ENCODE results near the gene LDHD.
"Not testable (repeated sequence)": the region's sequence is repeated elsewhere in the genome, so short reads cannot be mapped to it uniquely, and the experiment has no call there.

Gene LDHD

GRCh38 chr16:75116081-75116910, at the start of gene LDHD:
Gene LDHD, minus strand, starts transcription at chr16:75116780. Its CDS starts 60 bp downstream, at chr16:75116720.
- peak; percentile 37 to 67 for DNase-seq
- TF ChIP-seq GATA1 (IDR thresholded peaks at IDR 0.05; ENCODE audit: low read depth, low read length) (no peak), POLR2A (IDR thresholded peaks at IDR 0.05; ENCODE audit: low read length) (peak; percentile 52)

- TF ChIP-seq POLR2A (IDR thresholded peaks at IDR 0.05; ENCODE audit: low read length), result no peak
- no peak for TF ChIP-seq GATA1 (IDR thresholded peaks at IDR 0.05; ENCODE audit: low read depth, low read length)
- DNase-seq, result no peak
Measured at GRCh38 chr16:75160386-75160785, 43.8 kb upstream of the LDHD start.

- no peak for TF ChIP-seq GATA1 (IDR thresholded peaks at IDR 0.05; ENCODE audit: low read depth, low read length)
- TF ChIP-seq POLR2A (IDR thresholded peaks at IDR 0.05; ENCODE audit: low read length), result no peak
- DNase-seq, result no peak
Measured at GRCh38 chr16:75152635-75153034, 36.1 kb upstream of the LDHD start.

GRCh38 chr16:75151798-75152197, 35.2 kb upstream of the LDHD start:
- no peak for DNase-seq
- TF ChIP-seq GATA1 (IDR thresholded peaks at IDR 0.05; ENCODE audit: low read depth, low read length) (no peak), POLR2A (IDR thresholded peaks at IDR 0.05; ENCODE audit: low read length) (no peak)

GRCh38 chr16:75148311-75149195, 32.0 kb upstream of the LDHD start, which contains the start of gene ZFP1:
Gene ZFP1, plus strand, starts transcription at chr16:75148524. Its CDS starts 4,428 bp downstream, at chr16:75152952.
- TF ChIP-seq GATA1 (IDR thresholded peaks at IDR 0.05; ENCODE audit: low read depth, low read length), result no peak
- peak; percentile 60 for TF ChIP-seq POLR2A (IDR thresholded peaks at IDR 0.05; ENCODE audit: low read length)
- DNase-seq, result peak; percentile 95 to 96

GRCh38 chr16:75147968-75148310, 31.4 kb upstream of the LDHD start:
- DNase-seq, result no peak
- TF ChIP-seq GATA1 (IDR thresholded peaks at IDR 0.05; ENCODE audit: low read depth, low read length) (no peak), POLR2A (IDR thresholded peaks at IDR 0.05; ENCODE audit: low read length) (no peak)

GRCh38 chr16:75143941-75144340, 27.4 kb upstream of the LDHD start:
- no peak for DNase-seq
- no peak for TF ChIP-seq GATA1 (IDR thresholded peaks at IDR 0.05; ENCODE audit: low read depth, low read length)
- no peak for TF ChIP-seq POLR2A (IDR thresholded peaks at IDR 0.05; ENCODE audit: low read length)

GRCh38 chr16:75139498-75139897, 22.9 kb upstream of the LDHD start:
- no peak for TF ChIP-seq POLR2A (IDR thresholded peaks at IDR 0.05; ENCODE audit: low read length)
- no peak for DNase-seq

- no peak for DNase-seq
- TF ChIP-seq GATA1 (IDR thresholded peaks at IDR 0.05; ENCODE audit: low read depth, low read length) (no peak), POLR2A (IDR thresholded peaks at IDR 0.05; ENCODE audit: low read length) (no peak)
Measured at GRCh38 chr16:75138636-75139035, 22.1 kb upstream of the LDHD start.

- no peak for DNase-seq
- TF ChIP-seq POLR2A (IDR thresholded peaks at IDR 0.05; ENCODE audit: low read length) (no peak), GATA1 (IDR thresholded peaks at IDR 0.05; ENCODE audit: low read depth, low read length) (no peak)
Measured at GRCh38 chr16:75138233-75138632, 21.7 kb upstream of the LDHD start.

GRCh38 chr16:75131081-75131480, 14.5 kb upstream of the LDHD start:
- TF ChIP-seq POLR2A (IDR thresholded peaks at IDR 0.05; ENCODE audit: low read length) (no peak), GATA1 (IDR thresholded peaks at IDR 0.05; ENCODE audit: low read depth, low read length) (no peak)
- no peak for DNase-seq

- peak; percentile 7 to 10 for DNase-seq
- TF ChIP-seq POLR2A (IDR thresholded peaks at IDR 0.05; ENCODE audit: low read length), result no peak
- no peak for TF ChIP-seq GATA1 (IDR thresholded peaks at IDR 0.05; ENCODE audit: low read depth, low read length)
Measured at GRCh38 chr16:75130150-75130771, 13.7 kb upstream of the LDHD start.

- DNase-seq, result not testable (repeated sequence)
Measured at GRCh38 chr16:75129421-75130149, 13.0 kb upstream of the LDHD start.
